Measurements from ENCODE around the gene HTATSF1.

Gene HTATSF1

DNA sequence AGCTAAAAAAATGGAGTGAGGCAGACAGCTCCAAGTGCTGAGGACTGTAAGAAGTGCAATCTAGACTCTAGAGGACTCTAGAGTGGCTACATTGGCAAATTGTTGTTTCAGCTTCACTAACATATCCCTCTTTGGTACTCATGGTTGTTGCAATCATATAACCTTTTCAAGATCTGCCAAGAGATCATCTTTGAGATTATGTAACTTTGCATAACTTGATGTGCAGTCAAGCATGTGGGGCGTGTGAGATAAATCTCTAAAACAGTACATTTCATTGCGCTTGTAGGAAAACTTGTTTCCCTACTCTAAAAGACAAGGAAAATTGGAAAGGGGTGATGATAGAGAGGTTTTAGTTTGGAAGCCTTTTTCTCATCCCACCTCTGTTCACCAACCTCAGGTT, 20.9 kb upstream of the HTATSF1 start:
- Histone ChIP-seq H3K4me1 (ENCODE audit: insufficient read depth, insufficient read length) (no peaks in the 10 kb centered on the region), H3K36me3 (ENCODE audit: insufficient read depth, insufficient read length, low read length) (no peaks in the 10 kb centered on the region), H3K4me3 (ENCODE audit: insufficient read length, low read depth) (no peak overlapping the region), H3K9ac (ENCODE audit: insufficient read length, low read depth) (no peak overlapping the region), H3K9me3 (ENCODE audit: insufficient read depth, low read length) (no peaks in the 10 kb centered on the region), H3K27me3 (ENCODE audit: insufficient read depth, insufficient read length) (no peaks in the 10 kb centered on the region)
- TF ChIP-seq SUZ12 (IDR thresholded peaks at IDR 0.05; ENCODE audit: extremely low read depth, insufficient read depth, insufficient read length), result no peak
- TF ChIP-seq ZNF274 (IDR thresholded peaks at IDR 0.05; ENCODE audit: low read depth, low read length), result no peak
- no peak for TF ChIP-seq YY1 (IDR thresholded peaks at IDR 0.05; ENCODE audit: insufficient read depth, insufficient read length)
- DNase-seq (ENCODE audit: low read depth, low spot score), result no peak

DNA sequence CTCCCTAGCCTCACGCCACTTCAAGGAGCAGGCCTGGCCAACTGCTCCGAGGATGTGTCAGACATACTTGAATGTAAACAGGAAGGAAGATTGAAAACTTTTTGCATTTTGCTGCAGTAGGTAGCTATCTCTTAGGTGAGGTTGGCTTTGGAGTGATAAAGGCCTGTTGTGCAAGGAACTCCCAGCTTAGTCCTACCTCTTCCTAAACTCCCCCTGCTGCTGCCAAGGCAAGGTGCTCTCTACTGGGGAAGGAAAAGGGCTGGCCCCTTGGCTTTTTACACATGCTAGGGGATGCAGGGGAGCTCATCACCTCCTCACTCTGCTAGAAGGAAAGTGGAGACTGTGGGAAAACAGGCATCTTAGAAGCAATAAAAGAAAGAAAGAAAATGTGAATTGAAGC, 20.4 kb upstream of the HTATSF1 start:
- no peak for DNase-seq (ENCODE audit: low read depth, low spot score)
- no peak for TF ChIP-seq SUZ12 (IDR thresholded peaks at IDR 0.05; ENCODE audit: extremely low read depth, insufficient read depth, insufficient read length)
- no peak for TF ChIP-seq ZNF274 (IDR thresholded peaks at IDR 0.05; ENCODE audit: low read depth, low read length)
- no peak for TF ChIP-seq YY1 (IDR thresholded peaks at IDR 0.05; ENCODE audit: insufficient read depth, insufficient read length)
- H3K4me3 ChIP-seq (ENCODE audit: insufficient read length, low read depth), result no peak overlapping the region
- no peak overlapping the region for H3K9ac ChIP-seq (ENCODE audit: insufficient read length, low read depth)
- no peaks in the 10 kb centered on the region for H3K36me3 ChIP-seq (ENCODE audit: insufficient read depth, insufficient read length, low read length)
- H3K4me1 ChIP-seq (ENCODE audit: insufficient read depth, insufficient read length), result no peaks in the 10 kb centered on the region
- no peaks in the 10 kb centered on the region for H3K9me3 ChIP-seq (ENCODE audit: insufficient read depth, low read length)
- no peaks in the 10 kb centered on the region for H3K27me3 ChIP-seq (ENCODE audit: insufficient read depth, insufficient read length)

DNA sequence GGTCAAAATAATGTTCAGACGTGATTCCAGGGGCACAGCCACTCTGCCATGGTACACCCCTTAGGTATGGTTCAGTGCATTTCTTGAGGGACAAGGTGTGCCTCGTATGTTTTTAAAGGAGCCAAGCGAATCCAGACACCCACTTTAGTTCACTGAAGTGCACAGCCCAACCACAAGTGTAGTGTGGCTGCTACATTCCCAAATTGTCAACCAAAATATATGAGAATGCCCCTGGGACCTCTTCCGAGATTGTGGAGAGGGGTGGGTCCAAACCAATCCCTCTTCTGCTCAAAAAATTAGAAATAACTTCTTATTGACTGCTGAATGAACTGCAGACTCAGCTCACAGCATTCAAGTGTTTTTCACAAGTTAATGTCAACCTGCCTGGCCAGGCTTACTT, 17.0 kb upstream of the HTATSF1 start:
- H3K9ac ChIP-seq (ENCODE audit: insufficient read length, low read depth), result no peak overlapping the region
- H3K4me3 ChIP-seq (ENCODE audit: insufficient read length, low read depth), result no peak overlapping the region
- H3K27me3 ChIP-seq (ENCODE audit: insufficient read depth, insufficient read length), result no peaks in the 10 kb centered on the region
- H3K9me3 ChIP-seq (ENCODE audit: insufficient read depth, low read length), result no peaks in the 10 kb centered on the region
- H3K36me3 ChIP-seq (ENCODE audit: insufficient read depth, insufficient read length, low read length), result no peaks in the 10 kb centered on the region
- TF ChIP-seq ZNF274 (IDR thresholded peaks at IDR 0.05; ENCODE audit: low read depth, low read length) (no peak), YY1 (IDR thresholded peaks at IDR 0.05; ENCODE audit: insufficient read depth, insufficient read length) (no peak), SUZ12 (IDR thresholded peaks at IDR 0.05; ENCODE audit: extremely low read depth, insufficient read depth, insufficient read length) (no peak)
- no peak for DNase-seq (ENCODE audit: low read depth, low spot score)
- H3K4me1 ChIP-seq (ENCODE audit: insufficient read depth, insufficient read length), result no peaks in the 10 kb centered on the region

DNA sequence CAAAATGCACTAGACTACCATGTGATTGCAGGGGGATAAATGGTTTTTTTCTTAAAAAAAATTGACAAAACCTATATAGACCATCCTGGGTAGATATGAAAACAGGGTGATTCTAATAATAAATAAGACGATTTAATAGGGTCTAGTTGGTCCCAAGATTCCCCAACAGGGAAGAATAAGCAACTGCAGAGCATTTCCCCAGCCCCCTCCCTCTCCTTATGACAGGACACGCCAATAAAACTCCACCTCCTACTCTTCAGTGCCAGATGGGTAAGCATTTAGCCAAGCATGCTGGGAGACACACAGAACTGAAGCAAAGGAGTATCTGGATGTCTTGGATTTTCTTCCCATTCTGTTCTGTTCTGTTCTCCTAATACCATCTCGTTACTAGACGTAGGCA, 9.7 kb upstream of the HTATSF1 start, which contains the start of gene BRS3:
Gene BRS3, plus strand, starts transcription at position 301 of the 400 bp plus-strand sequence. CDS start 168 bp downstream, outside the sequence.
- Histone ChIP-seq H3K9ac (ENCODE audit: insufficient read length, low read depth) (no peak within 1 kb of the TSS), H3K4me3 (ENCODE audit: insufficient read length, low read depth) (no peak within 1 kb of the TSS), H3K27me3 (ENCODE audit: insufficient read depth, insufficient read length) (no peaks in the 10 kb centered on the region), H3K9me3 (ENCODE audit: insufficient read depth, low read length) (no peaks in the 10 kb centered on the region), H3K4me1 (ENCODE audit: insufficient read depth, insufficient read length) (no peaks in the 10 kb centered on the region), H3K36me3 (ENCODE audit: insufficient read depth, insufficient read length, low read length) (no peaks in the 10 kb centered on the region)
- DNase-seq (ENCODE audit: low read depth, low spot score), result no peak
- TF ChIP-seq ZNF274 (IDR thresholded peaks at IDR 0.05; ENCODE audit: low read depth, low read length), result no peak

DNA sequence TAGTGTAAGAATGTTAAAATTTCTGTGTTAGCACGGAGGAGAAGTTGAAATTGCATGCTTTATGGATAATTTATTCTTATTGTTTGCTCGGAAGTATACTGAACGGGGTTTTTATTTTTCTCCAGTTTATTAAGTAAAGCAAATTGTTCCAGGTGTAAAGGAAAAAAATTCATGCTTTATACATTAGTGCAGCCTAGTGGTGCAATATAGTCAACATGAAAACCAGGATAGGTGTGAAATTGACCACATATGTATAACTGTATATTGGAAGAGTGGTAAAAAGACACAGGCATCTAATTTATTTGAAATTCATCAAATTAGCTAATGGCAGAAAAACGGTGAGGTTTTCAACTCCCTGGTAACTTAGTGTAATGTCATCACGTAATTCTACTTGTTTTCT, 8.7 kb upstream of the HTATSF1 start:
- H3K9me3 ChIP-seq (ENCODE audit: insufficient read depth, low read length), result no peaks in the 10 kb centered on the region
- H3K4me3 ChIP-seq (ENCODE audit: insufficient read length, low read depth), result no peak overlapping the region
- H3K4me1 ChIP-seq (ENCODE audit: insufficient read depth, insufficient read length), result no peaks in the 10 kb centered on the region
- H3K27me3 ChIP-seq (ENCODE audit: insufficient read depth, insufficient read length), result no peaks in the 10 kb centered on the region
- DNase-seq (ENCODE audit: low read depth, low spot score), result no peak
- H3K9ac ChIP-seq (ENCODE audit: insufficient read length, low read depth), result no peak overlapping the region
- no peak for TF ChIP-seq SUZ12 (IDR thresholded peaks at IDR 0.05; ENCODE audit: extremely low read depth, insufficient read depth, insufficient read length)
- no peak for TF ChIP-seq ZNF274 (IDR thresholded peaks at IDR 0.05; ENCODE audit: low read depth, low read length)
- no peak for TF ChIP-seq YY1 (IDR thresholded peaks at IDR 0.05; ENCODE audit: insufficient read depth, insufficient read length)
- no peaks in the 10 kb centered on the region for H3K36me3 ChIP-seq (ENCODE audit: insufficient read depth, insufficient read length, low read length)

DNA sequence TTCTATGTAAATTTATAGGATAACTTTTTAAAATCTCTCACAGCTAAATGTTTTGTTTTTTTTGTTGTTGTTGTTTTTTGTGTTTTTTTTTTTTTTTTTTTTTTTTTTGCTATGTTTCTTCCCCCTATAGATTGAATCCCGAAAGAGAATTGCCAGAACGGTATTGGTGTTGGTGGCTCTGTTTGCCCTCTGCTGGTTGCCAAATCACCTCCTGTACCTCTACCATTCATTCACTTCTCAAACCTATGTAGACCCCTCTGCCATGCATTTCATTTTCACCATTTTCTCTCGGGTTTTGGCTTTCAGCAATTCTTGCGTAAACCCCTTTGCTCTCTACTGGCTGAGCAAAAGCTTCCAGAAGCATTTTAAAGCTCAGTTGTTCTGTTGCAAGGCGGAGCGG, 5.6 kb upstream of the HTATSF1 start:
- no peaks in the 10 kb centered on the region for H3K36me3 ChIP-seq (ENCODE audit: insufficient read depth, insufficient read length, low read length)
- TF ChIP-seq ZNF274 (IDR thresholded peaks at IDR 0.05; ENCODE audit: low read depth, low read length) (no peak), YY1 (IDR thresholded peaks at IDR 0.05; ENCODE audit: insufficient read depth, insufficient read length) (no peak), SUZ12 (IDR thresholded peaks at IDR 0.05; ENCODE audit: extremely low read depth, insufficient read depth, insufficient read length) (no peak)
- no peaks in the 10 kb centered on the region for H3K4me1 ChIP-seq (ENCODE audit: insufficient read depth, insufficient read length)
- no peak overlapping the region for H3K4me3 ChIP-seq (ENCODE audit: insufficient read length, low read depth)
- DNase-seq (ENCODE audit: low read depth, low spot score), result no peak
- H3K27me3 ChIP-seq (ENCODE audit: insufficient read depth, insufficient read length), result no peaks in the 10 kb centered on the region
- H3K9me3 ChIP-seq (ENCODE audit: insufficient read depth, low read length), result no peaks in the 10 kb centered on the region
- H3K9ac ChIP-seq (ENCODE audit: insufficient read length, low read depth), result no peak overlapping the region

DNA sequence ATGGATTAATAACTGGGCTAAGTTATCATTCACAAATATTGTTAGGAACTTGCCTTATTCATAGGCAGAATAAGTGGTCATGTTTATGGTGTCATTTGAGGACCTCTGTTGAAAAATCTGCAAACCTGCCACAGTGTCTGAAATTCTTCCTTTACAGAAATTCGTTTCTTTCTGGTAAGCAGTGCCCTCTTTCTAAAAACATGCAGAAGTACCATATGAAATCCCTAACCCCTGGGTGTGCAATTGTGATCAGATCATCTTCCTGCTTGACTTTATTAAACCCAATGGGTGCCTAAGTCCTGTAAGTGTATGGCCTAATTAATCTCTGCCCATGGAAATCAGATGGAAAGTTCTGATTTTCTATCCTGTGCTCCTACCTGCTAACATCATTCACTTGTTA, 4.4 kb upstream of the HTATSF1 start:
- Histone ChIP-seq H3K9me3 (ENCODE audit: insufficient read depth, low read length) (no peaks in the 10 kb centered on the region), H3K36me3 (ENCODE audit: insufficient read depth, insufficient read length, low read length) (no peaks in the 10 kb centered on the region), H3K4me1 (ENCODE audit: insufficient read depth, insufficient read length) (no peaks in the 10 kb centered on the region), H3K4me3 (ENCODE audit: insufficient read length, low read depth) (no peak overlapping the region), H3K9ac (ENCODE audit: insufficient read length, low read depth) (no peak overlapping the region), H3K27me3 (ENCODE audit: insufficient read depth, insufficient read length) (no peaks in the 10 kb centered on the region)
- TF ChIP-seq SUZ12 (IDR thresholded peaks at IDR 0.05; ENCODE audit: extremely low read depth, insufficient read depth, insufficient read length) (no peak), YY1 (IDR thresholded peaks at IDR 0.05; ENCODE audit: insufficient read depth, insufficient read length) (no peak), ZNF274 (IDR thresholded peaks at IDR 0.05; ENCODE audit: low read depth, low read length) (no peak)
- no peak for DNase-seq (ENCODE audit: low read depth, low spot score)

DNA sequence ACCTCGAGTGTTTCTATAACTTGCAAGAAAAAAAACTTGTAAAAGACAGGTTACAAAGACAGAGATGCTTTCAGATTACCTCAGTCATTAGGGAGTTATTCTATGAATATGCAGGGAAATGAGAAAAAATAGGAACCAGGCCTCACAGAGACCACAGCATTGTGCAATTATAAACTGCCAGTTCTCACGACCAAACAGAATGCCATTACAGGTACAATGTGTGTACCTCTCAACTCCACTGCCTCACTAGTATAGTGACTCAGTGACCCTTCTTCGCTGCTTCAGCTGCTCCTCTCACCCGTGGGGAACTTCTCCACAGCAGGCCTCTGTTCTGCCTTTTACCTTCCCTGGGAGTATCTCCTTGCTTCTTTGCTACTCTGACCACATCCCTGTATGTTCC, 2.3 kb upstream of the HTATSF1 start:
- H3K36me3 ChIP-seq (ENCODE audit: insufficient read depth, insufficient read length, low read length), result no peaks in the 10 kb centered on the region
- no peak overlapping the region for H3K9ac ChIP-seq (ENCODE audit: insufficient read length, low read depth)
- no peaks in the 10 kb centered on the region for H3K4me1 ChIP-seq (ENCODE audit: insufficient read depth, insufficient read length)
- no peak for DNase-seq (ENCODE audit: low read depth, low spot score)
- no peaks in the 10 kb centered on the region for H3K9me3 ChIP-seq (ENCODE audit: insufficient read depth, low read length)
- no peak for TF ChIP-seq SUZ12 (IDR thresholded peaks at IDR 0.05; ENCODE audit: extremely low read depth, insufficient read depth, insufficient read length)
- no peaks in the 10 kb centered on the region for H3K27me3 ChIP-seq (ENCODE audit: insufficient read depth, insufficient read length)
- no peak overlapping the region for H3K4me3 ChIP-seq (ENCODE audit: insufficient read length, low read depth)
